K562 (cell line): ENCODE results near the gene AMN1. TPM values are rescaled to one million over a fixed set of nuclear protein-coding genes. Genes with fewer than 3 reads are reported as not detected.

ENCODE experiments used
- ATF3 ChIP-seq, 2 experiments: fragments of 450-650 bp in 1 of 2; sonication (generic) in 1 of 2; formaldehyde crosslinking in 1 of 2; IDR thresholded peaks in 1 of 2; conservative IDR thresholded peaks in 1 of 2; 2 replicates each; pipeline versions ENCODE4 v1.6.1 to v1.8.1; 2016 to 2023; ENCODE audit warnings: mild to moderate bottlenecking in 2 of 2, moderate library complexity in 2 of 2, inconsistent platforms in 1 of 2, missing genetic modification reagents in 1 of 2
- ATF4 ChIP-seq: fragments of 450-650 bp; formaldehyde crosslinking; IDR thresholded peaks from 2 replicates; pipeline ENCODE4 v1.4.0; 2022; ENCODE audit warnings: mild to moderate bottlenecking, moderate library complexity
- BMI1 ChIP-seq: fragments of 150-350 bp; IDR thresholded peaks from 2 replicates; pipeline ENCODE4 v1.6.1; 2014; ENCODE audit warnings: low read length
- BRF2 ChIP-seq: IDR thresholded peaks from 3 replicates; pipeline ENCODE4 v1.6.1; 2011; ENCODE audit warnings: borderline replicate concordance, mild to moderate bottlenecking; ENCODE audit not compliant: insufficient read length, insufficient read depth
- CLOCK ChIP-seq: fragments of 250-450 bp; sonication (Bioruptor Pico); IDR thresholded peaks from 2 replicates; pipeline ENCODE4 v1.4.0; 2020; ENCODE audit warnings: mild to moderate bottlenecking, moderate library complexity, borderline replicate concordance
- DLX4 ChIP-seq: fragments of 250-450 bp; sonication (Bioruptor Pico); IDR thresholded peaks from 2 replicates; pipeline ENCODE4 v1.6.1; 2021; ENCODE audit warnings: mild to moderate bottlenecking
- JUN ChIP-seq, 2 experiments: sonication (generic) in 1 of 2; formaldehyde crosslinking in 1 of 2; IDR thresholded peaks; 2 replicates each; pipeline versions ENCODE4 v1.6.1 to v1.8.0; 2012 to 2022; ENCODE audit warnings: borderline replicate concordance in 2 of 2, mild to moderate bottlenecking in 2 of 2, improper control_type of control experiment in 1 of 2, low read depth in 1 of 2, low read length in 1 of 2, missing genetic modification reagents in 1 of 2
- MAFF ChIP-seq: IDR thresholded peaks from 2 replicates; pipeline ENCODE4 v1.6.1; 2012; ENCODE audit warnings: low read length, improper control_type of control experiment
- PBX2 ChIP-seq, 2 experiments: IDR thresholded peaks in 1 of 2; conservative IDR thresholded peaks in 1 of 2; 2 replicates each; pipeline ENCODE4 v1.6.1; 2016; ENCODE audit warnings: low read depth in 2 of 2, mild to moderate bottlenecking in 1 of 2, missing compliant biosample characterization in 1 of 2, missing genetic modification characterization in 1 of 2, moderate library complexity in 1 of 2
- PHB ChIP-seq: fragments of 250-450 bp; sonication (Bioruptor Pico); IDR thresholded peaks from 2 replicates; pipeline ENCODE4 v1.5.0; 2021
- PKNOX1 ChIP-seq: fragments of 450-650 bp; IDR thresholded peaks from 2 replicates; pipeline ENCODE4 v1.6.1; 2016
- POLR2A ChIP-seq: fragments of 450-650 bp; conservative IDR thresholded peaks from 2 replicates; pipeline ENCODE4 v1.6.1; 2016
- SMARCB1 ChIP-seq: IDR thresholded peaks from 2 replicates; pipeline ENCODE4 v1.6.1; 2011; ENCODE audit warnings: improper control_type of control experiment, low read depth; ENCODE audit not compliant: insufficient read length
- TAF1 ChIP-seq: IDR thresholded peaks from 2 replicates; pipeline ENCODE4 v1.6.1; 2011; ENCODE audit warnings: mild to moderate bottlenecking, low read length, moderate library complexity; ENCODE audit not compliant: insufficient read depth, control insufficient read depth, severe bottlenecking; ENCODE audit errors: extremely low read depth
- ZNF24 ChIP-seq: fragments of 450-650 bp; IDR thresholded peaks from 2 replicates; pipeline ENCODE4 v1.6.1; 2016
- polyA plus RNA-seq, 8 experiments: library from polyadenylated mRNA; depleted of rRNA in 4 of 8; stranded (reverse) in 5 of 8; unstranded in 3 of 8; fragments of >200 nt; fragmentation: Nextera tagmentation in 2 of 8; fragmentation: Illumina TruSeq in 1 of 8; extraction: Ambion mirVana in 2 of 8; extraction: Trizol in 1 of 8; gene quantifications; 2 replicates each; pipeline versions ENCODE4 v1.2.1 to v1.2.3, GENCODE V29; 2011 to 2014; ENCODE audit warnings: inconsistent platforms in 1 of 8, missing spikeins in 1 of 8
- total RNA-seq, 7 experiments: library from RNA; depleted of rRNA in 6 of 7; stranded (reverse); fragments of >200 nt in 6 of 7; fragmentation: Illumina TruSeq in 2 of 7; extraction: Trizol in 2 of 7; gene quantifications; 2 replicates each; pipeline versions ENCODE4 v1.2.1 to v1.2.3, GENCODE V29; 2011 to 2021; ENCODE audit warnings: low replicate concordance in 1 of 7

AMN1 gene
- total and polyA plus RNA-seq, 9 of the 15 experiments (the other 6 are each of a cell fraction or from before 2014, with no cell fraction given): 5.2 to 27.6 (median 13.0) TPM

- TF ChIP-seq ATF3 (IDR thresholded peaks at IDR 0.05) (peak; percentile 53; the same call in 1 of the 2 replicates), ATF3 (CRISPR knock-in tag; conservative IDR thresholded peaks at IDR 0.05) (no peak), ATF4 (CRISPR knock-in tag) (no peak), SMARCB1 (no peak), POLR2A (no peak), PKNOX1 (peak; percentile 97), BMI1 (peak; percentile 86), CLOCK (no peak), PBX2 (CRISPR knock-in tag; IDR thresholded peaks at IDR 0.05; ENCODE audit: low read depth) (no peak; the same call in 1 of the 2 replicates), PBX2 (tag; conservative IDR thresholded peaks at IDR 0.05; ENCODE audit: low read depth) (peak; percentile 93), TAF1 (no peak), JUN (IDR thresholded peaks at IDR 0.05; ENCODE audit: borderline replicate concordance, low read depth, low read length) (no peak), JUN (CRISPR knock-in tag; IDR thresholded peaks at IDR 0.05; ENCODE audit: borderline replicate concordance) (no peak), PHB (CRISPR knock-in tag) (no peak), BRF2 (no peak), DLX4 (CRISPR knock-in tag) (no peak), ZNF24 (no peak), MAFF (no peak)
Observed at GRCh38 chr12:31736472-31736871, 7.7 kb upstream of the AMN1 start (continued).
